AG10803 (cell line): ENCODE results near the gene PITRM1.
"Not testable (repeated sequence)": the region's sequence is repeated elsewhere in the genome, so short reads cannot be mapped to it uniquely, and the experiment has no call there.

Experiments
- DNase-seq: peaks from one replicate; pipeline ENCODE4 v3.0.0; 2010; ENCODE audit warnings: low read depth
- H3K4me3 ChIP-seq: 2 replicates; pipeline ENCODE4 v1.5.1; 2011; ENCODE audit warnings: mild to moderate bottlenecking, low read length, control low read depth
- TF ChIP-seq, protein P1 (sequence below): conservative IDR thresholded peaks from 2 replicates; pipeline ENCODE4 v1.5.1; 2011; ENCODE audit warnings: mild to moderate bottlenecking, low read length, control low read depth, inconsistent platforms

PITRM1 gene

GRCh38 chr10:3108575-3109105 lies 63.9 kb downstream of the PITRM1 start:
- DNase-seq = no peak
- TF ChIP-seq, protein P1, sequence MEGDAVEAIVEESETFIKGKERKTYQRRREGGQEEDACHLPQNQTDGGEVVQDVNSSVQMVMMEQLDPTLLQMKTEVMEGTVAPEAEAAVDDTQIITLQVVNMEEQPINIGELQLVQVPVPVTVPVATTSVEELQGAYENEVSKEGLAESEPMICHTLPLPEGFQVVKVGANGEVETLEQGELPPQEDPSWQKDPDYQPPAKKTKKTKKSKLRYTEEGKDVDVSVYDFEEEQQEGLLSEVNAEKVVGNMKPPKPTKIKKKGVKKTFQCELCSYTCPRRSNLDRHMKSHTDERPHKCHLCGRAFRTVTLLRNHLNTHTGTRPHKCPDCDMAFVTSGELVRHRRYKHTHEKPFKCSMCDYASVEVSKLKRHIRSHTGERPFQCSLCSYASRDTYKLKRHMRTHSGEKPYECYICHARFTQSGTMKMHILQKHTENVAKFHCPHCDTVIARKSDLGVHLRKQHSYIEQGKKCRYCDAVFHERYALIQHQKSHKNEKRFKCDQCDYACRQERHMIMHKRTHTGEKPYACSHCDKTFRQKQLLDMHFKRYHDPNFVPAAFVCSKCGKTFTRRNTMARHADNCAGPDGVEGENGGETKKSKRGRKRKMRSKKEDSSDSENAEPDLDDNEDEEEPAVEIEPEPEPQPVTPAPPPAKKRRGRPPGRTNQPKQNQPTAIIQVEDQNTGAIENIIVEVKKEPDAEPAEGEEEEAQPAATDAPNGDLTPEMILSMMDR = no peak
- H3K4me3 ChIP-seq = no peak overlapping the region

GRCh38 chr10:3108033-3108432 lies 64.5 kb downstream of the PITRM1 start:
- TF ChIP-seq, protein P1 = no peak

GRCh38 chr10:3107426-3107961 lies 65.1 kb downstream of the PITRM1 start:
- TF ChIP-seq, protein P1 = no peak
- H3K4me3 ChIP-seq = peak overlapping the region; percentile 10; the same call in 1 of the 2 replicates
- peak; percentile 85 for DNase-seq

More at GRCh38 chr10:3108033-3108432, 64.5 kb downstream of the PITRM1 start:
- no peak overlapping the region for H3K4me3 ChIP-seq
- DNase-seq = no peak

DNA sequence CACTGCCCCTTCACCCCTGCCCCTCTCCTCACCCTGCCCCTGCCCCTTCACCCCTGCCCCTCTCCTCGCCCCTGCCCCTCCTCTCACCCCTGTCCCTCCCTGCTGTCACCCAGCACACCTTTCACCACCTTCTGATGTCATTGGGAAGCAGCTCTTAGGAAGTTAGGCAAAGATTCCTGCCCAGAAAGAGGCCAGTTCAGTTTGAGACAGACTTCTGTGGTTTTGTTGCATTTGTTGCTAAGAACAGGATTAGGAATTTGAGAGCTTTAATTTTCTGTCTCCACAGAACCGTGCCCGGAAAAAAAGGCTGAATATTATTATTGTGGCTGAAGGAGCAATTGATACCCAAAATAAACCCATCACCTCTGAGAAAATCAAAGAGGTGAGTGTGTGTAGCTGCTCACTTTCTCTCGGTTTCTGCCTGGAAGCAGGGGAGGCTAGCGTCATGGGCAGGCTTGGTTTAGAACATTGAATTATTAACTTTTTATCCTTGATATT lies 65.6 kb downstream of the PITRM1 start:
- H3K4me3 ChIP-seq = no peak overlapping the region
- TF ChIP-seq, protein P1 = no peak
- peak; percentile 57 for DNase-seq

GRCh38 chr10:3106328-3106727 lies 66.3 kb downstream of the PITRM1 start:
- not testable (repeated sequence) for DNase-seq

GRCh38 chr10:3105905-3106304 lies 66.7 kb downstream of the PITRM1 start:
- TF ChIP-seq, protein P1 = no peak
- no peak overlapping the region for H3K4me3 ChIP-seq
- DNase-seq = no peak

More at GRCh38 chr10:3106328-3106727, 66.3 kb downstream of the PITRM1 start:
- H3K4me3 ChIP-seq = not testable (repeated sequence)

DNA sequence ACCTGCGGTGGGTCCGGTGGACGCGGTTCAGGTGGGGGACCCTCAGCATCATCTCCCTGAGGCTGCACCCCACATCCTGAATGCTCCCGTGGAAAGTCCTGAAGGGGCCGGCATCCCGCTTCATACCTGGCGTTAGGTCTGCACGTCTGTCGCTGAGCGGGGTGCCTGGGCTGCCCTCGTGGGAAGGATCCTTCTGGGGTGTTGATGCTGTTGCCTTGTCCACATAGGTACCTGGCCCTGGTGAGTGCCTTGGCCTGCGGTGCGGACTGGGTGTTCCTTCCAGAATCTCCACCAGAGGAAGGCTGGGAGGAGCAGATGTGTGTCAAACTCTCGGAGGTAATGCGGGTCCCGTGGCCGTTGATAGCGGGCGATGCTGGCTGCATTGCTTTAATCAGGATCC lies 67.4 kb downstream of the PITRM1 start:
- H3K4me3 ChIP-seq = no peak overlapping the region
- no peak for DNase-seq
- TF ChIP-seq, protein P1 = no peak
